HEK293 (cell line): ENCODE results near the gene ATP4A.

Source experiments
- CTCF ChIP-seq: fragments of 450-650 bp; formaldehyde crosslinking; IDR thresholded peaks from 2 replicates; pipeline ENCODE4 v1.5.1; 2016; ENCODE audit warnings: missing biosample characterization, missing genetic modification characterization
- GLIS2 ChIP-seq: fragments of 450-650 bp; formaldehyde crosslinking; IDR thresholded peaks from 2 replicates; pipeline ENCODE4 v1.5.1; 2016; ENCODE audit warnings: missing biosample characterization, missing genetic modification characterization
- PBX3 ChIP-seq: sonication (generic); formaldehyde crosslinking; IDR thresholded peaks from 2 replicates; pipeline ENCODE4 v1.8.1; 2022; ENCODE audit warnings: mild to moderate bottlenecking, moderate library complexity, missing genetic modification reagents
- REST ChIP-seq: fragments of 450-650 bp; formaldehyde crosslinking; IDR thresholded peaks from 2 replicates; pipeline ENCODE4 v1.5.1; 2016; ENCODE audit warnings: missing biosample characterization, missing genetic modification characterization
- SALL2 ChIP-seq: fragments of 450-650 bp; formaldehyde crosslinking; IDR thresholded peaks from 2 replicates; pipeline ENCODE4 v1.5.0; 2017; ENCODE audit warnings: missing biosample characterization, mild to moderate bottlenecking, missing genetic modification characterization, borderline replicate concordance
- ZNF248 ChIP-seq: fragments of 450-650 bp; formaldehyde crosslinking; IDR thresholded peaks from 2 replicates; pipeline ENCODE4 v1.5.1; 2017; ENCODE audit warnings: missing biosample characterization, missing genetic modification characterization
- ZNF585B ChIP-seq: fragments of 450-650 bp; formaldehyde crosslinking; IDR thresholded peaks from 2 replicates; pipeline ENCODE4 v1.5.1; 2016; ENCODE audit warnings: missing biosample characterization, missing genetic modification characterization
- ZNF623 ChIP-seq: fragments of 450-650 bp; formaldehyde crosslinking; IDR thresholded peaks from 2 replicates; pipeline ENCODE4 v1.5.1; 2016; ENCODE audit warnings: missing biosample characterization, missing genetic modification characterization
- ZNF777 ChIP-seq: fragments of 450-650 bp; formaldehyde crosslinking; IDR thresholded peaks from 2 replicates; pipeline ENCODE4 v1.5.1; 2017; ENCODE audit warnings: missing biosample characterization, missing genetic modification characterization, borderline replicate concordance
- ZNF792 ChIP-seq: fragments of 450-650 bp; formaldehyde crosslinking; IDR thresholded peaks from 2 replicates; pipeline ENCODE4 v1.5.1; 2016; ENCODE audit warnings: missing biosample characterization, missing genetic modification characterization
- ZSCAN5A ChIP-seq: fragments of 450-650 bp; formaldehyde crosslinking; IDR thresholded peaks from 2 replicates; pipeline ENCODE4 v1.5.1; 2016; ENCODE audit warnings: missing biosample characterization, missing genetic modification characterization

GRCh38 chr19:35612224-35612558 lies 48.7 kb upstream of the ATP4A start:
- TF ChIP-seq PBX3 (CRISPR knock-in tag) (no peak), GLIS2 (tag by site-specific recombination) (no peak), ZNF623 (tag by site-specific recombination) (no peak), CTCF (tag by site-specific recombination) (no peak), ZNF585B (tag by site-specific recombination) (no peak), ZNF777 (tag by site-specific recombination) (no peak), SALL2 (tag by site-specific recombination) (no peak), REST (no peak), ZSCAN5A (no peak), ZNF248 (tag by site-specific recombination) (no peak), ZNF792 (no peak)
